Endodermal cell (in vitro differentiated cells): ENCODE results near the gene CHST11. TPM values are rescaled to one million over a fixed set of nuclear protein-coding genes. Genes with fewer than 3 reads are reported as not detected.

Experiments used
- DNase-seq: peaks from one replicate; pipeline ENCODE4 v3.0.0-alpha.2; 2017
- H3K27ac ChIP-seq: 2 replicates; pipeline ENCODE4 v1.5.1; 2013; ENCODE audit warnings: mild to moderate bottlenecking, low read depth, low read length, moderate library complexity
- H3K27me3 ChIP-seq: 2 replicates; pipeline ENCODE4 v1.6.1; 2013; ENCODE audit warnings: mild to moderate bottlenecking, low read length, moderate library complexity; ENCODE audit not compliant: insufficient read depth, control insufficient read depth, poor library complexity, severe bottlenecking
- H3K36me3 ChIP-seq: 2 replicates; pipeline ENCODE4 v1.7.0; 2013; ENCODE audit warnings: mild to moderate bottlenecking, low read length, moderate library complexity; ENCODE audit not compliant: control insufficient read depth, insufficient read depth
- H3K4me1 ChIP-seq: one replicate; pipeline ENCODE4 v1.7.0; 2013; ENCODE audit warnings: low read length; ENCODE audit not compliant: control insufficient read depth, insufficient read depth
- H3K4me3 ChIP-seq: 2 replicates; pipeline ENCODE4 v1.5.1; 2013; ENCODE audit warnings: mild to moderate bottlenecking, low read length, moderate library complexity
- H3K9ac ChIP-seq: 2 replicates; pipeline ENCODE4 v1.6.1; 2013; ENCODE audit warnings: mild to moderate bottlenecking, low read length, moderate library complexity; ENCODE audit not compliant: poor library complexity, severe bottlenecking; ENCODE audit errors: extremely low read depth
- H3K9me3 ChIP-seq: 2 replicates; pipeline ENCODE4 v1.6.1; 2013; ENCODE audit warnings: mild to moderate bottlenecking, low read length, moderate library complexity; ENCODE audit not compliant: control insufficient read depth
- H3K27ac Mint-ChIP-seq: 2 replicates; pipeline ENCODE4 v1.8.0; 2020; ENCODE audit warnings: mixed read lengths
- H3K27me3 Mint-ChIP-seq: 2 replicates; pipeline ENCODE4 v1.8.0; 2021; ENCODE audit warnings: mild to moderate bottlenecking, mixed read lengths; ENCODE audit not compliant: insufficient read depth
- H3K36me3 Mint-ChIP-seq: 2 replicates; pipeline ENCODE4 v1.8.0; 2020; ENCODE audit warnings: low read depth, mixed read lengths
- H3K4me1 Mint-ChIP-seq: 2 replicates; pipeline ENCODE4 v1.8.0; 2020; ENCODE audit warnings: mixed read lengths
- H3K4me3 Mint-ChIP-seq: 2 replicates; pipeline ENCODE4 v1.8.0; 2020; ENCODE audit warnings: mild to moderate bottlenecking, moderate library complexity, mixed read lengths
- H3K9me3 Mint-ChIP-seq: 2 replicates; pipeline ENCODE4 v1.8.0; 2020; ENCODE audit warnings: mild to moderate bottlenecking, mixed read lengths
- WGBS, 2 experiments: methylation state at CpG; one replicate each; pipeline versions ENCODE4 v1.1.5 to v1.1.7; 2013; ENCODE audit warnings: missing lambda C conversion rate in 2 of 2, mixed read lengths in 1 of 2; ENCODE audit not compliant: insufficient coverage in 1 of 2, insufficient read length in 1 of 2; 5-methylcytosine and 5-hydroxymethylcytosine counted together
- total RNA-seq, 2 donors: library from RNA; stranded (reverse); fragmentation: NEBNext Ultra II Directional in 1 of 2; extraction: Animal tissue kit (Norgen Biotek cat#: 25700) in 1 of 2; gene quantifications; 2 replicates in 1 of 2; 3 replicates in 1 of 2; pipeline ENCODE4 v1.2.1, GENCODE V29; 2021
- TF ChIP-seq, protein P1 (sequence below): fragments of 200-600 bp; sonication (generic); conservative IDR thresholded peaks from 2 replicates; pipeline ENCODE4 v1.5.0; 2021; ENCODE audit warnings: antibody characterized with exemption, mild to moderate bottlenecking

The CHST11 gene
- total RNA-seq, 2 donors from 2014 or later: 30.7 to 36.2 TPM

DNA sequence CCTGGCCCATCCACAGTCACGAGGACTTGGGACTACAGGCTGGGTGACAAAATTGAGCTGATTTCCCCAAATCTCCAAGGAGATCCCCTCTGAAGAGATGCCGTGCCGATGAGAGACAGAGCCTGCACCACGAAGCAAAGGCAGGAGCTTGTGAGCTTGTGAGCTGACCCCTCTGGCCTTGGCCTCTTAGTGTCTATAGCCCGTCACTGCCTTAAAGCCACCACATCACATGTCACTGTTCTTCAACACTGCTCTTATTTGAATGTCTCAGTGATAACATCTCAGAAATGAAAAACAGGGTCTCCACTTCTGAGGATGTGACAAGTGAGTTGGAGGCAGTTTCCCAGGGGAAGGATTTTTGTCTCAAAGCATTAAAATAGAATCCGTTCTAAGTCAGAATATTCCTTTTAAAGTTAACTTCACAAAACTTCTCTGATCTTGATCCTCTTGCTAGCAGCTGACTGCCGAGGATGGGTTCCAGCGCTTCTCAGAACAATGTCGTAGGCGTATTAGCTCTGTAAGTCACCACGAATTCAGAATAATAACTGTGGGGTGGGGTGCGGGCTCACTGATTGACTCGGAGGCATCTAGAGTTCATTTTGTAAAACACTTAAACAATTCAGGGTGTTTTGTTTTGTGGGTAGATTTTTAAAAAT, 37.5 kb downstream of the CHST11 start:
- Histone ChIP-seq H3K27me3 (no peaks in the 10 kb centered on the region), H3K27ac (no peak overlapping the region), H3K4me1 (peaks cover 20% of the 10 kb centered on the region), H3K9me3 (no peaks in the 10 kb centered on the region), H3K9ac (no peak overlapping the region), H3K36me3 (peaks cover 5% of the 10 kb centered on the region), H3K4me3 (no peak overlapping the region)
- no peaks in the 10 kb centered on the region for H3K27me3 Mint-ChIP-seq
- peaks cover 38% of the 10 kb centered on the region for H3K4me1 Mint-ChIP-seq
- peaks cover 13% of the 10 kb centered on the region for H3K36me3 Mint-ChIP-seq
- DNase-seq: no peak
- TF ChIP-seq, protein P1, sequence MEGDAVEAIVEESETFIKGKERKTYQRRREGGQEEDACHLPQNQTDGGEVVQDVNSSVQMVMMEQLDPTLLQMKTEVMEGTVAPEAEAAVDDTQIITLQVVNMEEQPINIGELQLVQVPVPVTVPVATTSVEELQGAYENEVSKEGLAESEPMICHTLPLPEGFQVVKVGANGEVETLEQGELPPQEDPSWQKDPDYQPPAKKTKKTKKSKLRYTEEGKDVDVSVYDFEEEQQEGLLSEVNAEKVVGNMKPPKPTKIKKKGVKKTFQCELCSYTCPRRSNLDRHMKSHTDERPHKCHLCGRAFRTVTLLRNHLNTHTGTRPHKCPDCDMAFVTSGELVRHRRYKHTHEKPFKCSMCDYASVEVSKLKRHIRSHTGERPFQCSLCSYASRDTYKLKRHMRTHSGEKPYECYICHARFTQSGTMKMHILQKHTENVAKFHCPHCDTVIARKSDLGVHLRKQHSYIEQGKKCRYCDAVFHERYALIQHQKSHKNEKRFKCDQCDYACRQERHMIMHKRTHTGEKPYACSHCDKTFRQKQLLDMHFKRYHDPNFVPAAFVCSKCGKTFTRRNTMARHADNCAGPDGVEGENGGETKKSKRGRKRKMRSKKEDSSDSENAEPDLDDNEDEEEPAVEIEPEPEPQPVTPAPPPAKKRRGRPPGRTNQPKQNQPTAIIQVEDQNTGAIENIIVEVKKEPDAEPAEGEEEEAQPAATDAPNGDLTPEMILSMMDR: no peak
- no peaks in the 10 kb centered on the region for H3K9me3 Mint-ChIP-seq
- H3K4me3 Mint-ChIP-seq: no peak overlapping the region
- H3K27ac Mint-ChIP-seq: no peak overlapping the region
- 89 to 94% methylated on average over 8 to 13 of the region's 13 CpGs for WGBS, 2 experiments

DNA sequence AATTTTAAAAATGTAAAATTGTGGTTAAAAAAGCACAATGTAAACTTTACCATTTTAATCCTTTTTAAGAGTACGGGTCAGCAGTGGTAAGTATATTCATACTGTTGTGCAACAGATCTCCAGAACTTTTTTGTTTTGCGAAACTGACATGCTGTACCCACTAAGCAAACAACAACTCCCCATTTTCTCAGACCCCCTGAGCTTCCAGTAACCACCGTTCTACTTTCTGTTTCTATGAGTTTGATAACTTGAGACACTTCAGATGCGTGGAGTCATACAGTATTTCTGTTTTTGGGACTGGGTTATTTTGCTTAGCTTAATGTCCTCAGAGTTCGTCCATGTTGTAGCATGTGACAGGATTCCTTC, 38.0 kb downstream of the CHST11 start:
- Histone ChIP-seq H3K9ac (no peak overlapping the region), H3K36me3 (peaks cover 5% of the 10 kb centered on the region), H3K27me3 (no peaks in the 10 kb centered on the region), H3K27ac (no peak overlapping the region), H3K4me3 (no peak overlapping the region), H3K9me3 (no peaks in the 10 kb centered on the region), H3K4me1 (peaks cover 23% of the 10 kb centered on the region)
- Mint-ChIP-seq H3K4me3 (no peak overlapping the region), H3K4me1 (peaks cover 41% of the 10 kb centered on the region), H3K27me3 (no peaks in the 10 kb centered on the region), H3K36me3 (peaks cover 13% of the 10 kb centered on the region), H3K27ac (no peak overlapping the region), H3K9me3 (no peaks in the 10 kb centered on the region)
- no peak for DNase-seq
- 93 to 100% methylated on average over 3 to 5 of the region's 5 CpGs for WGBS, 2 experiments
- TF ChIP-seq, protein P1: no peak

DNA sequence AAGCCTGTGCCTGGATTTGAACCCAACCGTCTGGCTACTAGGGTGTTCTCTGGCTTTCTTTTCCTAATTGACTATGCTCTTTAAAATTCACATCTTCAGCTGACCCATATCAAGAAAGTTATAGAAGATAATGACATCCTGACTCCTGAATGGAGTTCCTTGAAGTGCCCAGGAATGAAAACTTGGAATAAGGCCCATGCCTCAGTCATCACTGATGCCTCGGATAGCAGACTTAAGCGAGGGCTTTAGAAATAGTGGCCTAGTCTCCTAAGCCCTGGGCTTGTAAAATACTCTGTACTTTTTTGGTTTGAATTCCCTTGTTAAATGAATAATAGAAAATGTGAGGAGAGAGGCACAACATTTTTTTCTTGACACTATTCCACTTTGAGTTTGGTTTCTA, 39.0 kb downstream of the CHST11 start:
- TF ChIP-seq, protein P1: no peak
- H3K9me3 Mint-ChIP-seq: no peaks in the 10 kb centered on the region
- no peaks in the 10 kb centered on the region for H3K9me3 ChIP-seq
- H3K4me1 ChIP-seq: peaks cover 22% of the 10 kb centered on the region
- no peak overlapping the region for H3K27ac ChIP-seq
- peaks cover 13% of the 10 kb centered on the region for H3K36me3 Mint-ChIP-seq
- 89 to 100% methylated on average over 2 to 3 of the region's 3 CpGs for WGBS, 2 experiments
- peaks cover 5% of the 10 kb centered on the region for H3K36me3 ChIP-seq
- H3K4me3 Mint-ChIP-seq: no peak overlapping the region
- no peaks in the 10 kb centered on the region for H3K27me3 ChIP-seq
- H3K27me3 Mint-ChIP-seq: no peaks in the 10 kb centered on the region
- peaks cover 43% of the 10 kb centered on the region for H3K4me1 Mint-ChIP-seq
- no peak overlapping the region for H3K27ac Mint-ChIP-seq
- no peak overlapping the region for H3K9ac ChIP-seq
- DNase-seq: no peak
- no peak overlapping the region for H3K4me3 ChIP-seq
